Suprapubic skin (tissue), 4 donors: Measurements from ENCODE around the gene PIM1.

ENCODE experiments used
- EP300 ChIP-seq: sonication (generic); formaldehyde crosslinking; IDR thresholded peaks from one replicate; pipeline ENCODE4 v1.6.1; 2017; ENCODE audit warnings: antibody characterized with exemption
- POLR2A ChIP-seq, 2 donors: fragments of 450-650 bp; IDR thresholded peaks; one replicate each; pipeline ENCODE4 v1.6.1; 2017; ENCODE audit warnings: antibody characterized with exemption in 2 of 2, mild to moderate bottlenecking in 2 of 2, moderate library complexity in 2 of 2
- POLR2AphosphoS5 ChIP-seq, 3 donors: sonication (generic); formaldehyde crosslinking; IDR thresholded peaks; one replicate each; pipeline ENCODE4 v1.6.1; 2017; ENCODE audit warnings: antibody characterized with exemption in 3 of 3
- TF ChIP-seq, protein P1 (sequence below), 2 donors: fragments of 200-600 bp in 1 of 2; fragments of 450-650 bp in 1 of 2; sonication (generic) in 1 of 2; IDR thresholded peaks; one replicate each; pipeline ENCODE4 v1.5.1; 2016 to 2019; ENCODE audit warnings: antibody characterized with exemption in 2 of 2, mild to moderate bottlenecking in 1 of 2, moderate library complexity in 1 of 2

DNA sequence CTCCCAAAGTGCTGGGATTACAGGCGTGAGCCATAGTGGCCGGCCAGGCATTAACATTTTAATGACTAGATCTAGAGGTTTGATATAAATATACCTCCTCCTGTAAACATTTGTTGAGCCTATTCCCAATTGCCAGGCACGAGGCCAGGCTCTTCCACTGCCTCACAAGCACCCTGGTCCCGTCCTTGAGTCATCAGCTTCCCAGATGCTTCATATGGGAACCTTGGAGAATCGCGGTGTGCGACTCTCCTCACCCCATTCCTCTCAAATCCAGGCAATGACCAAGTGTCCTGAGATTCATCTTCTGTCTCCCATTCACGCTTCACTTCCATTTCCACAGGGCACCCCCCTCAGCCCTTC, 35.9 kb upstream of the PIM1 start:
- TF ChIP-seq, protein P1, sequence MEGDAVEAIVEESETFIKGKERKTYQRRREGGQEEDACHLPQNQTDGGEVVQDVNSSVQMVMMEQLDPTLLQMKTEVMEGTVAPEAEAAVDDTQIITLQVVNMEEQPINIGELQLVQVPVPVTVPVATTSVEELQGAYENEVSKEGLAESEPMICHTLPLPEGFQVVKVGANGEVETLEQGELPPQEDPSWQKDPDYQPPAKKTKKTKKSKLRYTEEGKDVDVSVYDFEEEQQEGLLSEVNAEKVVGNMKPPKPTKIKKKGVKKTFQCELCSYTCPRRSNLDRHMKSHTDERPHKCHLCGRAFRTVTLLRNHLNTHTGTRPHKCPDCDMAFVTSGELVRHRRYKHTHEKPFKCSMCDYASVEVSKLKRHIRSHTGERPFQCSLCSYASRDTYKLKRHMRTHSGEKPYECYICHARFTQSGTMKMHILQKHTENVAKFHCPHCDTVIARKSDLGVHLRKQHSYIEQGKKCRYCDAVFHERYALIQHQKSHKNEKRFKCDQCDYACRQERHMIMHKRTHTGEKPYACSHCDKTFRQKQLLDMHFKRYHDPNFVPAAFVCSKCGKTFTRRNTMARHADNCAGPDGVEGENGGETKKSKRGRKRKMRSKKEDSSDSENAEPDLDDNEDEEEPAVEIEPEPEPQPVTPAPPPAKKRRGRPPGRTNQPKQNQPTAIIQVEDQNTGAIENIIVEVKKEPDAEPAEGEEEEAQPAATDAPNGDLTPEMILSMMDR (IDR thresholded peaks at IDR 0.05) = no peak
- TF ChIP-seq EP300 = no peak
- no peak for TF ChIP-seq POLR2A (IDR thresholded peaks at IDR 0.05)
- TF ChIP-seq POLR2AphosphoS5 (IDR thresholded peaks at IDR 0.05) = no peak
